A549 (cell line): ENCODE data around the gene HIKESHI.

Source experiments
- EP300 ChIP-seq, 2 experiments: fragments of >200 bp; sonication (Bioruptor Twin); formaldehyde crosslinking; IDR thresholded peaks; 2 replicates in 1 of 2; 3 replicates in 1 of 2; pipeline ENCODE4 v1.6.1; 2016 to 2017
- FOSB ChIP-seq: fragments of 250-450 bp; sonication (Bioruptor Pico); IDR thresholded peaks from 2 replicates; pipeline ENCODE4 v1.5.0; 2020; ENCODE audit warnings: mild to moderate bottlenecking, moderate library complexity
- HES2 ChIP-seq: fragments of >200 bp; sonication (Bioruptor Twin); formaldehyde crosslinking; IDR thresholded peaks from 2 replicates; pipeline ENCODE4 v1.6.1; 2016
- JUN ChIP-seq, 2 experiments: fragments of >200 bp; sonication (Bioruptor Twin); formaldehyde crosslinking; IDR thresholded peaks; 2 replicates in 1 of 2; 3 replicates in 1 of 2; pipeline ENCODE4 v1.6.1; 2016 to 2017
- MAX ChIP-seq: IDR thresholded peaks from 2 replicates; pipeline ENCODE4 v1.6.1; 2012
- PBX3 ChIP-seq: IDR thresholded peaks from 2 replicates; pipeline ENCODE4 v1.6.1; 2012
- RAD21 ChIP-seq, 2 experiments: fragments of >200 bp in 1 of 2; sonication (Bioruptor Twin) in 1 of 2; formaldehyde crosslinking in 1 of 2; IDR thresholded peaks in 1 of 2; conservative IDR thresholded peaks in 1 of 2; 2 replicates in 1 of 2; 3 replicates in 1 of 2; pipeline ENCODE4 v1.6.1; 2012 to 2018; ENCODE audit warnings: inconsistent platforms in 1 of 2
- SREBF2 ChIP-seq: fragments of 450-650 bp; IDR thresholded peaks from 2 replicates; pipeline ENCODE4 v1.6.1; 2014; ENCODE audit warnings: mild to moderate bottlenecking, moderate library complexity
- ZFP36 ChIP-seq: fragments of 450-650 bp; IDR thresholded peaks from 2 replicates; pipeline ENCODE4 v1.6.1; 2014; ENCODE audit warnings: borderline replicate concordance; ENCODE audit not compliant: partially characterized antibody
- TF ChIP-seq, protein P1 (sequence below): fragments of >200 bp; sonication (Bioruptor Twin); formaldehyde crosslinking; IDR thresholded peaks from 3 replicates; pipeline ENCODE4 v1.5.1; 2016
- TF ChIP-seq, protein P2 (sequence below): fragments of 250-450 bp; sonication (Bioruptor Pico); IDR thresholded peaks from 2 replicates; pipeline ENCODE4 v1.5.0; 2021; ENCODE audit warnings: mild to moderate bottlenecking, moderate library complexity, borderline replicate concordance
- TF ChIP-seq, protein P3 (sequence below): fragments of 450-650 bp; IDR thresholded peaks from 2 replicates; pipeline ENCODE4 v1.6.1; 2014; ENCODE audit warnings: antibody characterized with exemption

DNA sequence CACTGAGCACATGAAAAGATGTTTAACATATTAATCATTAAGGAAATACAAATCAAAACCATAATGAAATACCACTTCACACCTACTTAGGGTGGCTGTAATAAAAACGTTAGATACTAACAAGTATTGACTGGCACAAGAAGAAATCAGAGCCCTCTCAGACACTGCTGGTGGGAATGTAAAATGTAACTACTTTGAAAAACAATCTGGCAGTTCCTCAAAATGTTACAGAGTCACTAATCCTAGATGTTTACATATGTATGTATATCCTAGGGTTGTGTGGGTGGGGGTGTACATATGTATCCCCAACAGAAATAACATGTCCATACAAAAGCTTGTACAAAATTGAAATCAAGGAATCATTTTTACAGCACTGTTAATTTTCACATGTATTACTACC is 42.3 kb upstream of the HIKESHI start:
- TF ChIP-seq, protein P1, sequence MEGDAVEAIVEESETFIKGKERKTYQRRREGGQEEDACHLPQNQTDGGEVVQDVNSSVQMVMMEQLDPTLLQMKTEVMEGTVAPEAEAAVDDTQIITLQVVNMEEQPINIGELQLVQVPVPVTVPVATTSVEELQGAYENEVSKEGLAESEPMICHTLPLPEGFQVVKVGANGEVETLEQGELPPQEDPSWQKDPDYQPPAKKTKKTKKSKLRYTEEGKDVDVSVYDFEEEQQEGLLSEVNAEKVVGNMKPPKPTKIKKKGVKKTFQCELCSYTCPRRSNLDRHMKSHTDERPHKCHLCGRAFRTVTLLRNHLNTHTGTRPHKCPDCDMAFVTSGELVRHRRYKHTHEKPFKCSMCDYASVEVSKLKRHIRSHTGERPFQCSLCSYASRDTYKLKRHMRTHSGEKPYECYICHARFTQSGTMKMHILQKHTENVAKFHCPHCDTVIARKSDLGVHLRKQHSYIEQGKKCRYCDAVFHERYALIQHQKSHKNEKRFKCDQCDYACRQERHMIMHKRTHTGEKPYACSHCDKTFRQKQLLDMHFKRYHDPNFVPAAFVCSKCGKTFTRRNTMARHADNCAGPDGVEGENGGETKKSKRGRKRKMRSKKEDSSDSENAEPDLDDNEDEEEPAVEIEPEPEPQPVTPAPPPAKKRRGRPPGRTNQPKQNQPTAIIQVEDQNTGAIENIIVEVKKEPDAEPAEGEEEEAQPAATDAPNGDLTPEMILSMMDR, result no peak
- no peak for TF ChIP-seq EP300 (IDR thresholded peaks at IDR 0.05)
- no peak for TF ChIP-seq JUN (IDR thresholded peaks at IDR 0.05)
- TF ChIP-seq MAX, result no peak
- no peak for TF ChIP-seq PBX3
- TF ChIP-seq SREBF2, result no peak
- no peak for TF ChIP-seq HES2
- TF ChIP-seq RAD21 (conservative IDR thresholded peaks at IDR 0.05 in 1 of 2, IDR thresholded peaks at IDR 0.05 in 1 of 2), result no peak
- TF ChIP-seq FOSB, result no peak
- TF ChIP-seq, protein P2, sequence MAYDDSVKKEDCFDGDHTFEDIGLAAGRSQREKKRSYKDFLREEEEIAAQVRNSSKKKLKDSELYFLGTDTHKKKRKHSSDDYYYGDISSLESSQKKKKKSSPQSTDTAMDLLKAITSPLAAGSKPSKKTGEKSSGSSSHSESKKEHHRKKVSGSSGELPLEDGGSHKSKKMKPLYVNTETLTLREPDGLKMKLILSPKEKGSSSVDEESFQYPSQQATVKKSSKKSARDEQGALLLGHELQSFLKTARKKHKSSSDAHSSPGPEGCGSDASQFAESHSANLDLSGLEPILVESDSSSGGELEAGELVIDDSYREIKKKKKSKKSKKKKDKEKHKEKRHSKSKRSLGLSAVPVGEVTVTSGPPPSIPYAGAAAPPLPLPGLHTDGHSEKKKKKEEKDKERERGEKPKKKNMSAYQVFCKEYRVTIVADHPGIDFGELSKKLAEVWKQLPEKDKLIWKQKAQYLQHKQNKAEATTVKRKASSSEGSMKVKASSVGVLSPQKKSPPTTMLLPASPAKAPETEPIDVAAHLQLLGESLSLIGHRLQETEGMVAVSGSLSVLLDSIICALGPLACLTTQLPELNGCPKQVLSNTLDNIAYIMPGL (CRISPR knock-in tag), result no peak
- no peak for TF ChIP-seq ZFP36
- TF ChIP-seq, protein P3, sequence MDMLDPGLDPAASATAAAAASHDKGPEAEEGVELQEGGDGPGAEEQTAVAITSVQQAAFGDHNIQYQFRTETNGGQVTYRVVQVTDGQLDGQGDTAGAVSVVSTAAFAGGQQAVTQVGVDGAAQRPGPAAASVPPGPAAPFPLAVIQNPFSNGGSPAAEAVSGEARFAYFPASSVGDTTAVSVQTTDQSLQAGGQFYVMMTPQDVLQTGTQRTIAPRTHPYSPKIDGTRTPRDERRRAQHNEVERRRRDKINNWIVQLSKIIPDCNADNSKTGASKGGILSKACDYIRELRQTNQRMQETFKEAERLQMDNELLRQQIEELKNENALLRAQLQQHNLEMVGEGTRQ, result no peak
